IMR-90 (cell line): Measurements from ENCODE around the gene TGFB1. TPM values are rescaled to one million over a fixed set of nuclear protein-coding genes. Genes with fewer than 3 reads are reported as not detected.

ENCODE experiments used
- ATAC-seq: fragments of 200-7000 bp; cut with Tn5 transposase; 2 replicates; pipeline ENCODE4 v1.9.1; 2020; ENCODE audit warnings: low read depth, mild to moderate bottlenecking, moderate library complexity
- BruUV-seq: library from RNA; stranded (reverse); fragments of 400-500 nt; replicated peaks from 2 replicates; lab custom pipeline; 2021; lab: Mats Ljungman, UMichigan
- CTCF ChIA-PET: fragments of 300-600 bp; formaldehyde crosslinking; extraction: SDS; loops from one replicate; lab custom pipeline; 2021; ENCODE audit warnings: antibody characterized with exemption; lab: Yijun Ruan, JAX
- POLR2A ChIA-PET: fragments of 300-600 bp; sonication (Branson Sonifier 250); formaldehyde crosslinking; loops from one replicate; lab custom pipeline; 2022; ENCODE audit warnings: antibody characterized with exemption; ENCODE audit not compliant: unreplicated experiment; lab: Charles Lee
- DNase-seq: peaks from one replicate; pipeline ENCODE4 v3.0.0; 2013
- H2AFZ ChIP-seq: replicated peaks from 2 replicates; pipeline ENCODE3; 2013; ENCODE audit warnings: low read length, mild to moderate bottlenecking; ENCODE audit not compliant: poor library complexity
- H2AK5ac ChIP-seq: 2 replicates; pipeline ENCODE4 v1.6.1; 2013; ENCODE audit warnings: low read depth, low read length, inconsistent platforms
- H2AK9ac ChIP-seq: replicated peaks from 2 replicates; pipeline ENCODE3; 2013; ENCODE audit warnings: mild to moderate bottlenecking, low read depth, low read length, moderate library complexity; ENCODE audit not compliant: poor library complexity
- H2BK120ac ChIP-seq: 2 replicates; pipeline ENCODE4 v1.6.1; 2013; ENCODE audit warnings: low read depth, low read length, inconsistent platforms
- H2BK15ac ChIP-seq: 3 replicates; pipeline ENCODE4 v1.6.1; 2013; ENCODE audit warnings: low read depth, low read length, inconsistent platforms
- H2BK20ac ChIP-seq: 2 replicates; pipeline ENCODE4 v1.6.1; 2013; ENCODE audit warnings: low read depth, mild to moderate bottlenecking, inconsistent platforms, low read length, moderate library complexity
- H2BK5ac ChIP-seq: 2 replicates; pipeline ENCODE4 v1.6.1; 2013; ENCODE audit warnings: mild to moderate bottlenecking, low read depth, low read length, inconsistent platforms; ENCODE audit not compliant: poor library complexity, severe bottlenecking
- H3K14ac ChIP-seq: replicated peaks from 2 replicates; pipeline ENCODE4 v1.6.1; 2013; ENCODE audit warnings: low read depth, low read length, inconsistent platforms
- H3K18ac ChIP-seq: 2 replicates; pipeline ENCODE4 v1.6.1; 2013; ENCODE audit warnings: low read depth, low read length, control low read depth
- H3K23ac ChIP-seq: 2 replicates; pipeline ENCODE4 v1.6.1; 2013; ENCODE audit warnings: low read depth, low read length, inconsistent platforms
- H3K27ac ChIP-seq: 2 replicates; pipeline ENCODE4 v1.5.1; 2013; ENCODE audit warnings: mild to moderate bottlenecking, control low read depth, low read length; ENCODE audit not compliant: insufficient read depth
- H3K27me3 ChIP-seq: 2 replicates; pipeline ENCODE4 v1.6.1; 2013; ENCODE audit warnings: low read length; ENCODE audit not compliant: control insufficient read depth, insufficient read depth
- H3K36me3 ChIP-seq: 2 replicates; pipeline ENCODE4 v1.6.1; 2013; ENCODE audit warnings: low read length, mixed read lengths; ENCODE audit not compliant: control insufficient read depth, insufficient read depth
- H3K4ac ChIP-seq: 2 replicates; pipeline ENCODE4 v1.6.1; 2013; ENCODE audit warnings: low read depth, low read length, inconsistent platforms
- H3K4me1 ChIP-seq: 2 replicates; pipeline ENCODE4 v1.6.1; 2013; ENCODE audit warnings: low read length, mixed read lengths; ENCODE audit not compliant: control insufficient read depth, insufficient read depth
- H3K4me2 ChIP-seq: 2 replicates; pipeline ENCODE4 v1.6.1; 2013; ENCODE audit warnings: low read depth, mild to moderate bottlenecking, control low read depth, low read length, moderate library complexity
- H3K4me3 ChIP-seq: 2 replicates; pipeline ENCODE4 v1.5.1; 2013; ENCODE audit warnings: low read depth, mild to moderate bottlenecking, control low read depth, low read length, moderate library complexity; ENCODE audit not compliant: insufficient read depth
- H3K56ac ChIP-seq: 2 replicates; pipeline ENCODE4 v1.6.1; 2013; ENCODE audit warnings: low read length, inconsistent platforms; ENCODE audit not compliant: insufficient read depth; ENCODE audit errors: extremely low read depth
- H3K79me1 ChIP-seq, 2 experiments: 2 replicates each; pipeline ENCODE4 v1.6.1; 2013; ENCODE audit warnings: low read length in 2 of 2, inconsistent platforms in 1 of 2, low read depth in 1 of 2
- H3K9ac ChIP-seq: 2 replicates; pipeline ENCODE4 v1.6.1; 2013; ENCODE audit warnings: low read depth, low read length, control low read depth
- H3K9me1 ChIP-seq: 2 replicates; pipeline ENCODE4 v1.6.1; 2013; ENCODE audit warnings: low read length, inconsistent platforms; ENCODE audit not compliant: insufficient read depth
- H3K9me3 ChIP-seq: 2 replicates; pipeline ENCODE4 v1.6.1; 2013; ENCODE audit warnings: low read length; ENCODE audit not compliant: control insufficient read depth, insufficient read depth
- H4K20me1 ChIP-seq: 2 replicates; pipeline ENCODE4 v1.6.1; 2013; ENCODE audit warnings: low read length, inconsistent platforms; ENCODE audit not compliant: insufficient read depth
- H4K5ac ChIP-seq: 2 replicates; pipeline ENCODE4 v1.6.1; 2013; ENCODE audit warnings: mild to moderate bottlenecking, low read depth, low read length, control low read depth
- H4K8ac ChIP-seq, 2 experiments: 2 replicates each; pipeline ENCODE4 v1.6.1; 2013; ENCODE audit warnings: low read depth in 2 of 2, low read length in 2 of 2, control low read depth in 1 of 2, inconsistent platforms in 1 of 2
- H4K91ac ChIP-seq: 2 replicates; pipeline ENCODE4 v1.6.1; 2013; ENCODE audit warnings: low read depth, low read length, inconsistent platforms; ENCODE audit not compliant: insufficient read depth
- BHLHE40 ChIP-seq: fragments of 150-350 bp; IDR thresholded peaks from 2 replicates; pipeline ENCODE4 v1.6.1; 2016; ENCODE audit warnings: mild to moderate bottlenecking, low read depth, low read length
- CEBPB ChIP-seq: IDR thresholded peaks from 2 replicates; pipeline ENCODE4 v1.6.1; 2012; ENCODE audit warnings: low read depth, low read length, improper control_type of control experiment
- CHD1 ChIP-seq: IDR thresholded peaks from 2 replicates; pipeline ENCODE4 v1.6.1; 2012; ENCODE audit warnings: low read depth, low read length, improper control_type of control experiment
- ELK1 ChIP-seq: fragments of 150-350 bp; IDR thresholded peaks from 2 replicates; pipeline ENCODE4 v1.6.1; 2016; ENCODE audit warnings: low read depth, mild to moderate bottlenecking, low read length, moderate library complexity, borderline replicate concordance
- FOS ChIP-seq: fragments of 150-350 bp; IDR thresholded peaks from 2 replicates; pipeline ENCODE4 v1.6.1; 2016; ENCODE audit warnings: low read depth, low read length
- MAFK ChIP-seq: IDR thresholded peaks from 2 replicates; pipeline ENCODE4 v1.6.1; 2012; ENCODE audit warnings: low read depth, low read length, improper control_type of control experiment
- MAZ ChIP-seq: IDR thresholded peaks from 2 replicates; pipeline ENCODE4 v1.6.1; 2012; ENCODE audit warnings: low read depth, mild to moderate bottlenecking, low read length, improper control_type of control experiment, moderate library complexity, borderline replicate concordance
- MXI1 ChIP-seq: IDR thresholded peaks from 2 replicates; pipeline ENCODE4 v1.6.1; 2012; ENCODE audit warnings: low read depth, mild to moderate bottlenecking, low read length, moderate library complexity, borderline replicate concordance
- NFE2L2 ChIP-seq: fragments of 150-350 bp; IDR thresholded peaks from 2 replicates; pipeline ENCODE4 v1.6.1; 2016; ENCODE audit warnings: low read depth, mild to moderate bottlenecking, low read length
- POLR2A ChIP-seq: IDR thresholded peaks from 2 replicates; pipeline ENCODE4 v1.6.1; 2012; ENCODE audit warnings: mild to moderate bottlenecking, low read depth, low read length
- RAD21 ChIP-seq: IDR thresholded peaks from 2 replicates; pipeline ENCODE4 v1.6.1; 2012; ENCODE audit warnings: low read length, improper control_type of control experiment
- RCOR1 ChIP-seq: IDR thresholded peaks from 2 replicates; pipeline ENCODE4 v1.6.1; 2012; ENCODE audit warnings: mild to moderate bottlenecking, low read length, improper control_type of control experiment; ENCODE audit not compliant: insufficient replicate concordance
- RFX5 ChIP-seq: IDR thresholded peaks from 2 replicates; pipeline ENCODE4 v1.8.0; 2012; ENCODE audit warnings: low read depth, mild to moderate bottlenecking, low read length, moderate library complexity
- SMC3 ChIP-seq: fragments of 150-350 bp; IDR thresholded peaks from 2 replicates; pipeline ENCODE4 v1.6.1; 2016; ENCODE audit warnings: low read depth, mild to moderate bottlenecking, antibody characterized with exemption, low read length, moderate library complexity
- USF2 ChIP-seq: fragments of 150-350 bp; IDR thresholded peaks from 2 replicates; pipeline ENCODE4 v1.6.1; 2017; ENCODE audit warnings: mild to moderate bottlenecking, antibody characterized with exemption, low read length, low read depth
- WGBS, 2 experiments: methylation state at CpG; one replicate each; pipeline versions ENCODE4 v1.1.5 to v1.1.7; 2013; ENCODE audit warnings: missing lambda C conversion rate in 2 of 2; ENCODE audit not compliant: insufficient read length in 1 of 2; ENCODE audit errors: extremely low coverage in 2 of 2; 5-methylcytosine and 5-hydroxymethylcytosine counted together
- dilution Hi-C: fragments of 300-500 bp; cut with HindIII; formaldehyde crosslinking; loops from one replicate; pipeline ENCODE4 v1.14.3; 2018; ENCODE audit warnings: low sequenced_read_pairs; ENCODE audit not compliant: unreplicated experiment
- in situ Hi-C: fragments of 300-500 bp; cut with MboI; formaldehyde crosslinking; loops from 3 replicates; pipeline ENCODE4 v1.14.3; 2019; ENCODE audit warnings: low sequenced_read_pairs, inconsistent platforms, mixed read lengths
- intact Hi-C: fragments of 100-400 bp; cut with micrococcal nuclease; formaldehyde crosslinking; loops from 2 replicates; pipeline ENCODE4 v1.10.0; 2022
- polyA plus RNA-seq, 3 experiments: library from polyadenylated mRNA; depleted of rRNA; stranded (reverse); fragments of >200 nt; gene quantifications; 2 replicates each; pipeline ENCODE4 v1.2.3, GENCODE V29; 2012; ENCODE audit warnings: low replicate concordance in 1 of 3
- total RNA-seq: library from RNA; depleted of rRNA; stranded (reverse); fragments of >200 nt; gene quantifications from 2 replicates; pipeline ENCODE4 v1.2.3, GENCODE V29; 2012

Gene TGFB1
- total and polyA plus RNA-seq, 2 of the 4 experiments (the other 2 are of a cell fraction) = 3.2 to 26.7 TPM

GRCh38 chr19:41363371-41363752 lies 9.6 kb upstream of the TGFB1 start (continued):
- TF ChIP-seq MAZ = no peak
- no peak for TF ChIP-seq CHD1
- TF ChIP-seq SMC3 = no peak
- no peak for TF ChIP-seq BHLHE40
- TF ChIP-seq MXI1 = no peak

GRCh38 chr19:41362143-41362847 lies 8.6 kb upstream of the TGFB1 start:
- intact Hi-C loops (no loop called here), in situ Hi-C loops (no loop called here), dilution Hi-C loops (no loop called here)
- Histone ChIP-seq H2AFZ (no peak overlapping the region), H3K23ac (no peak overlapping the region), H3K4me1 (peaks cover 7% of the 10 kb centered on the region), H3K9me3 (no peaks in the 10 kb centered on the region), H4K91ac (no peak overlapping the region), H3K27ac (no peak overlapping the region), H2BK15ac (no peak overlapping the region), H3K56ac (no peak overlapping the region), H3K4me2 (no peak overlapping the region), H2BK5ac (no peak overlapping the region), H2AK9ac (no peak overlapping the region), H4K5ac (no peak overlapping the region), H4K8ac (no peak overlapping the region; a peak in 1 of 4 replicates), H3K4ac (no peak overlapping the region), H3K14ac (no peak overlapping the region), H3K18ac (no peak overlapping the region), H3K9ac (no peak overlapping the region), H3K79me1 (peaks cover 21 to 42% of the 10 kb centered on the region in 2 experiments), H2BK120ac (no peak overlapping the region), H3K36me3 (no peaks in the 10 kb centered on the region), H3K27me3 (no peaks in the 10 kb centered on the region), H3K4me3 (no peak overlapping the region), H2AK5ac (no peak overlapping the region), H4K20me1 (no peaks in the 10 kb centered on the region), H2BK20ac (no peak overlapping the region), H3K9me1 (peaks cover 11% of the 10 kb centered on the region)
- no peak for DNase-seq
- WGBS, 2 experiments = 67% methylated on average over 3 of the region's 10 CpGs; no CpG with 5 or more reads in 1 of the 2 experiments
- ChIA-PET POLR2A (no interaction called here), CTCF (no interaction called here)
- no TSS peak for BruUV-seq
- ATAC-seq = no peak
- TF ChIP-seq CEBPB (no peak), RFX5 (no peak), ELK1 (no peak), USF2 (no peak), SMC3 (no peak), FOS (no peak), MAZ (no peak), RCOR1 (no peak), BHLHE40 (no peak), NFE2L2 (no peak), POLR2A (no peak), RAD21 (no peak), MAFK (no peak), MXI1 (no peak), CHD1 (no peak)
